Adrenal gland (tissue), 12 donors: ENCODE results near the gene MMAB. TPM values are rescaled to one million over a fixed set of nuclear protein-coding genes. Genes with fewer than 3 reads are reported as not detected.

Experiments used
- DNase-seq, 7 donors: peaks; one replicate each; pipeline ENCODE4 v3.0.0-alpha.2; 2019 to 2020
- H3K27ac ChIP-seq, 5 donors: fragments of 200-600 bp; sonication (generic) in 4 of 5; 1 replicate in 3 of 5; 2 replicates in 2 of 5; pipeline versions ENCODE4 v1.5.1 to v1.8.0; 2016 to 2020; ENCODE audit warnings: mild to moderate bottlenecking in 1 of 5
- H3K27me3 ChIP-seq: fragments of 200-600 bp; 2 replicates; pipeline ENCODE4 v1.8.0; 2021
- H3K36me3 ChIP-seq, 2 donors: fragments of 200-600 bp; replicated peaks in 1 of 2; 1 replicate in 1 of 2; 2 replicates in 1 of 2; pipeline versions ENCODE4 v1.5.1 to v1.8.0; 2018 to 2022
- H3K4me1 ChIP-seq, 2 donors: fragments of 200-600 bp; replicated peaks in 1 of 2; 1 replicate in 1 of 2; 2 replicates in 1 of 2; pipeline versions ENCODE4 v1.5.1 to v1.8.0; 2018 to 2021
- H3K4me3 ChIP-seq, 4 donors: fragments of 200-600 bp; sonication (generic) in 3 of 4; one replicate each; pipeline ENCODE4 v1.5.1; 2016 to 2018
- H3K9me3 ChIP-seq, 3 donors: fragments of 200-600 bp; sonication (generic) in 1 of 3; replicated peaks in 1 of 3; 1 replicate in 2 of 3; 2 replicates in 1 of 3; pipeline versions ENCODE4 v1.5.1 to v1.8.0; 2016 to 2021
- POLR2A ChIP-seq, 2 donors: fragments of 450-650 bp; IDR thresholded peaks; one replicate each; pipeline ENCODE4 v1.6.1; 2017; ENCODE audit warnings: antibody characterized with exemption in 2 of 2, mild to moderate bottlenecking in 2 of 2, moderate library complexity in 1 of 2
- WGBS, 4 donors: extraction: QIAGEN DNeasy Blood & Tissue Kit in 2 of 4; methylation state at CpG; one replicate each; pipeline versions ENCODE4 v1.1.5 to v1.1.7; 2013 to 2017; 5-methylcytosine and 5-hydroxymethylcytosine counted together
- intact Hi-C, 2 donors: fragments of 100-400 bp; cut with DNase I; formaldehyde crosslinking; loops; one replicate each; pipeline versions ENCODE4 v1.14.1 to v1.15.0; 2022 to 2023
- polyA plus RNA-seq, 3 donors: library from polyadenylated mRNA; stranded (reverse); fragments of 200-250 nt in 2 of 3; fragments of 350-450 nt in 1 of 3; fragmentation: Illumina TruSeq in 1 of 3; extraction: RNeasy Lipid Tissue Mini Kit (QIAGEN cat#74804) in 1 of 3; gene quantifications; one replicate each; pipeline ENCODE4 v1.2.3, GENCODE V29; 2013 to 2014
- total RNA-seq, 9 donors: library from RNA; depleted of rRNA in 4 of 9; stranded (reverse); fragments of >200 nt in 4 of 9; fragments of 120-200 nt in 1 of 9; fragmentation: NEBNext Ultra II Directional in 1 of 9; extraction: Animal tissue kit (Norgen Biotek cat#: 25700) in 1 of 9; gene quantifications; one replicate each; pipeline versions ENCODE4 v1.1.0 to v1.2.4, GENCODE V29; 2013 to 2023
- TF ChIP-seq, protein P1 (sequence below), 6 experiments: fragments of 450-650 bp in 4 of 6; fragments of 200-600 bp in 2 of 6; sonication (generic) in 1 of 6; IDR thresholded peaks; 1 replicate in 5 of 6; 2 replicates in 1 of 6; pipeline versions ENCODE4 v1.5.1 to v1.8.0; 2016 to 2021; ENCODE audit warnings: antibody characterized with exemption in 6 of 6, mild to moderate bottlenecking in 2 of 6, moderate library complexity in 1 of 6
- donor health status: healthy with polysubstance abuse.
- donor health status: Bipolar disorder and iron deficiency.
- donor health status: DM: yes; HTN: yes; CAD: no.
- donor health status: DM: no; HTN: no; CAD: no.
- donor health status: DM: no; HTN: no; CAD: no.
- donor health status: DM: yes; HTN: yes; CAD: no.

The MMAB gene
- total and polyA plus RNA-seq, 12 donors, result 52.3 to 238 (median 90.0) TPM

DNA sequence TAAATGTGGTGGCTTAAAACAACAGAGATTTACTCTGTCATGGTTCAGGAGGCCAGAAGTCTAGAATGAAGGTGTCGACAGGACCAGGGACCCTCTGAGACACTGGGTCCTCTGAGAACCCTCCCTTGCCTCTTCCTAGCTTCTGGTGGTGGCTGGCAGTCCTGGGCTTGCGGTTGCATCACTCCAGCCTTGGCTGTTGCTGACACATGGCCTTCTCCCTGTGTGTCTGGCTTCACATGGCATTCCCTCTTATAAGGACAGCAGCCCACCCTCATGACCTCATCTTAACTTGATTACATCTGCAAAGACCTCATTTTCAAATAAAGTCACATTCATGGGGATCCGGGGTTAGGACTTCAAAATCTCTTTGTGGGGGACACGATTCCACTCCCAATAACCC lies 37.2 kb upstream of the MMAB start:
- TF ChIP-seq, protein P1, sequence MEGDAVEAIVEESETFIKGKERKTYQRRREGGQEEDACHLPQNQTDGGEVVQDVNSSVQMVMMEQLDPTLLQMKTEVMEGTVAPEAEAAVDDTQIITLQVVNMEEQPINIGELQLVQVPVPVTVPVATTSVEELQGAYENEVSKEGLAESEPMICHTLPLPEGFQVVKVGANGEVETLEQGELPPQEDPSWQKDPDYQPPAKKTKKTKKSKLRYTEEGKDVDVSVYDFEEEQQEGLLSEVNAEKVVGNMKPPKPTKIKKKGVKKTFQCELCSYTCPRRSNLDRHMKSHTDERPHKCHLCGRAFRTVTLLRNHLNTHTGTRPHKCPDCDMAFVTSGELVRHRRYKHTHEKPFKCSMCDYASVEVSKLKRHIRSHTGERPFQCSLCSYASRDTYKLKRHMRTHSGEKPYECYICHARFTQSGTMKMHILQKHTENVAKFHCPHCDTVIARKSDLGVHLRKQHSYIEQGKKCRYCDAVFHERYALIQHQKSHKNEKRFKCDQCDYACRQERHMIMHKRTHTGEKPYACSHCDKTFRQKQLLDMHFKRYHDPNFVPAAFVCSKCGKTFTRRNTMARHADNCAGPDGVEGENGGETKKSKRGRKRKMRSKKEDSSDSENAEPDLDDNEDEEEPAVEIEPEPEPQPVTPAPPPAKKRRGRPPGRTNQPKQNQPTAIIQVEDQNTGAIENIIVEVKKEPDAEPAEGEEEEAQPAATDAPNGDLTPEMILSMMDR (IDR thresholded peaks at IDR 0.05), result no peak
- no peak for TF ChIP-seq POLR2A (IDR thresholded peaks at IDR 0.05)
- intact Hi-C loops, result loop anchor here in 1 of 2 donors (10.0 kb wide), 1 partner anchor 84 kb away; no protein-coding TSS in a partner anchor
- Histone ChIP-seq H3K9me3 (no peaks in the 10 kb centered on the region), H3K4me3 (no peak overlapping the region), H3K4me1 (no peaks in the 10 kb centered on the region), H3K27ac (no peak overlapping the region), H3K27me3 (no peaks in the 10 kb centered on the region), H3K36me3 (no peaks in the 10 kb centered on the region)
- WGBS, 4 donors, result 81 to 90% (median 87%) methylated on average over 3 to 4 of the region's 4 CpGs
- DNase-seq, result no peak

DNA sequence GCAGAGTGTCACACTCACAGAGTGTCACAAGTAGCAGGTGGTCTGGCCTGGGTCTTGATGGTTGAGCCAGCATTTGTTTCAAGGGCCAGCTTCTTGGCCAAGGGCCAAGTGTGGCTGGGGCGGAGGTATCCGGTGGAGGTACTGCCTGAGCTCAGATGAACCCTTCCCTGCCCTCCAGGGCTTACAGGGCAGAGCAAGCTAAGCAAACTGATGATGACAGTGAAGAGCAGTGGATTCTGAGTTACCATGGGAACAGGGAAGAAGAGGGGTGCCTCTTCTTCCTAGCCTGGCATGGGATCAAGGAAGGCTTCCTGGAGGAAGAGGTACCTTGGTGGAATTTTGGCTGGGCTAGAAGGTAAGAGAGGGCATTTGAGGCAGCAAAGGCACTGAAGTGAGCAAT lies 36.0 kb upstream of the MMAB start:
- 41 to 55% (median 42%) methylated on average over 1 to 2 of the region's 2 CpGs for WGBS, 4 donors
- no peak for DNase-seq
- intact Hi-C loops, result no loop called here
- no peak overlapping the region for H3K27ac ChIP-seq
- no peaks in the 10 kb centered on the region for H3K9me3 ChIP-seq
- H3K27me3 ChIP-seq, result no peaks in the 10 kb centered on the region
- TF ChIP-seq, protein P1 (IDR thresholded peaks at IDR 0.05), result no peak
- no peak for TF ChIP-seq POLR2A (IDR thresholded peaks at IDR 0.05)
- no peak overlapping the region for H3K4me3 ChIP-seq
- no peaks in the 10 kb centered on the region for H3K4me1 ChIP-seq
- no peaks in the 10 kb centered on the region for H3K36me3 ChIP-seq

DNA sequence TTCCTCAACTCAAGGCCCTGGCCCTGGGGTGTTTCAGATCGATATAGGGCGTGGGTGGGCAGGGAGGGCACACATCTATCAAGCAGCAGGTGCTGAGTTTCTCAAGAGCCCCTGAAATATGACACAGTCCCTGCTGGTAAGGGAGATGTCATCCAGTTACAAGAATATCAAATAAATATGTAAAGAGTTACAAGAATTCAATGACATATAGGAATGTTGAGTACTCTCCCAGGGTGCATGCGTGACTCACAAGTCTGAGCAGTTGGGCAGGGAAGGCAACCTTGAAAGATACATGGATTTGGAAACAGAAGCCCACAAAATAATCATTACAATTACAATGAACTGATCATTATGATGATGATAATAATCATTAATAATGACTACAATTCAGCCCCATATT lies 35.5 kb upstream of the MMAB start:
- Histone ChIP-seq H3K27me3 (no peaks in the 10 kb centered on the region), H3K9me3 (no peaks in the 10 kb centered on the region), H3K36me3 (no peaks in the 10 kb centered on the region), H3K4me1 (no peaks in the 10 kb centered on the region), H3K27ac (no peak overlapping the region), H3K4me3 (no peak overlapping the region)
- no peak for DNase-seq
- WGBS, 4 donors, result 77 to 89% (median 85%) methylated on average over 3 of the region's 3 CpGs
- intact Hi-C loops, result no loop called here
- no peak for TF ChIP-seq POLR2A (IDR thresholded peaks at IDR 0.05)
- TF ChIP-seq, protein P1 (IDR thresholded peaks at IDR 0.05), result no peak

DNA sequence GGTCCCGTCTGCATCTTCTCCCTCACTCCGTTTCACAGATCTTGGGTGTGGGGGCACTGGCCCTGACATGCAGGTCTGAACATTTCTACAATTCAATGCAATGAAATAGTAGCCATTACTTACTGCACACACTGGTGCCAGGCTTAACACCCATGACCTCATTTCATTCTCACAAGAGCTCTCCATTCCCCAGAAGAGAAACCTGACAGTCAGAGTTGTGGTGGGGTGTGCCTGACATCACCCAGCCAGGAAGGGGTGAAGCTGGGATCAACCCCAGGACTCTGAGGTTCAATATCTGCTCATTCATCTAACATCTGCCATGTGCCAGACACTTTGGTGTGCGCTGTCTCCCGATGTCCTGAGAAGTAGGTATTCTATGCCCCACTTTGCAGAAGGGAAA lies 35.0 kb upstream of the MMAB start:
- H3K4me1 ChIP-seq, result no peaks in the 10 kb centered on the region
- H3K27ac ChIP-seq, result no peak overlapping the region
- no peaks in the 10 kb centered on the region for H3K9me3 ChIP-seq
- H3K27me3 ChIP-seq, result no peaks in the 10 kb centered on the region
- TF ChIP-seq POLR2A (IDR thresholded peaks at IDR 0.05), result no peak
- TF ChIP-seq, protein P1 (IDR thresholded peaks at IDR 0.05), result no peak
- no peaks in the 10 kb centered on the region for H3K36me3 ChIP-seq
- no peak overlapping the region for H3K4me3 ChIP-seq
- WGBS, 4 donors, result 89 to 95% (median 94%) methylated on average over 2 to 4 of the region's 4 CpGs
- DNase-seq, result no peak
- intact Hi-C loops, result no loop called here
